Measurements from ENCODE around the gene EIF5AL1.

DNA sequence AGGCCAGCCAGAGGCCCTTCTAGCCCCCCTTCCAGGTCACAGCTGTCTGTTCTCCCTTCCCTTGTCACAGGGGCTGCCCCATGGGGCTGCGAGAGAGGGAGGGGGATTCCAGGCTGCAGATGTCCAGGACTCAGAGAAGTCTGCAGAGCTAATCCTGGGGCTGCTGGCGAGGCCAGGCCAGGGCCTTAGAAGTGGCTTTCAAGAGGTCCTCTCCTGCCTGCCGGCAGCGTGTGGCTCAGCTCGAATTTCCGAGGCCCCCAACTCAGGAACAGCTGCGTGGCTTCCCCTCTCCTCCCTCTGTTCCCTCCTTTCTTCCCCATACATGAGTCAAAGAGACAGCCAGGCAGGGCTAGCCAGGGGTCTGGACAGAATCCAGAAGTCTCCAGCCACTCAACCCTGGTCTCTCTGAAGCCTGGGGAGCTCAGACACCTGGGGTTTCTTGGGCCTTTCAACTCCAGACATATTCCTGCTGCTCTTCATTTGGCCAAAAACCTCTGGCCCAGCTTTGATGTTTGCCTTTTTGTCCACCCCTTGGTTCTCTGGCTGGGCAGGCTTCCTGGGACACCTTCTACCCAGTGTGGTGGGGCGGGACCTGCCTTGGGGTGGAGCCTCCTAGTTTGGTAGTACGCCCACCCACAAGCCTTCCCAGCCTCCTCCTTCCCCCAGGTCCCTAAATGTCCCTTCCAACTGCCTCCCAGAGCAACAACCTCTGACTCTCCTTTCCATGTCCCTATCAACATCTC lies 21.8 kb upstream of the EIF5AL1 start:
- TF ChIP-seq, protein P1, sequence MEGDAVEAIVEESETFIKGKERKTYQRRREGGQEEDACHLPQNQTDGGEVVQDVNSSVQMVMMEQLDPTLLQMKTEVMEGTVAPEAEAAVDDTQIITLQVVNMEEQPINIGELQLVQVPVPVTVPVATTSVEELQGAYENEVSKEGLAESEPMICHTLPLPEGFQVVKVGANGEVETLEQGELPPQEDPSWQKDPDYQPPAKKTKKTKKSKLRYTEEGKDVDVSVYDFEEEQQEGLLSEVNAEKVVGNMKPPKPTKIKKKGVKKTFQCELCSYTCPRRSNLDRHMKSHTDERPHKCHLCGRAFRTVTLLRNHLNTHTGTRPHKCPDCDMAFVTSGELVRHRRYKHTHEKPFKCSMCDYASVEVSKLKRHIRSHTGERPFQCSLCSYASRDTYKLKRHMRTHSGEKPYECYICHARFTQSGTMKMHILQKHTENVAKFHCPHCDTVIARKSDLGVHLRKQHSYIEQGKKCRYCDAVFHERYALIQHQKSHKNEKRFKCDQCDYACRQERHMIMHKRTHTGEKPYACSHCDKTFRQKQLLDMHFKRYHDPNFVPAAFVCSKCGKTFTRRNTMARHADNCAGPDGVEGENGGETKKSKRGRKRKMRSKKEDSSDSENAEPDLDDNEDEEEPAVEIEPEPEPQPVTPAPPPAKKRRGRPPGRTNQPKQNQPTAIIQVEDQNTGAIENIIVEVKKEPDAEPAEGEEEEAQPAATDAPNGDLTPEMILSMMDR (IDR thresholded peaks at IDR 0.05; ENCODE audit: poor library complexity), result no peak
- TF ChIP-seq EZH2 (IDR thresholded peaks at IDR 0.05; ENCODE audit: borderline replicate concordance), result no peak

Data from hepatocyte (in vitro differentiated cells).